GM12878 (cell line): ENCODE data around the gene UNC13D. TPM values are rescaled to one million over a fixed set of nuclear protein-coding genes. Genes with fewer than 3 reads are reported as not detected.

Experiments
- ATF7 ChIP-seq: fragments of 450-650 bp; IDR thresholded peaks from 2 replicates; pipeline ENCODE4 v1.6.1; 2016; ENCODE audit warnings: low read depth, mild to moderate bottlenecking
- CBX5 ChIP-seq: sonication (generic); IDR thresholded peaks from 2 replicates; pipeline ENCODE4 v1.6.1; 2016; ENCODE audit warnings: low read depth, moderate library complexity, mild to moderate bottlenecking, inconsistent platforms
- CTCF ChIP-seq, 3 experiments: IDR thresholded peaks in 2 of 3; conservative IDR thresholded peaks in 1 of 3; 2 replicates each; pipeline ENCODE4 v1.5.1; 2011; ENCODE audit warnings: low read depth in 3 of 3, low read length in 3 of 3, mild to moderate bottlenecking in 3 of 3, control low read depth in 2 of 3, moderate library complexity in 2 of 3, inconsistent platforms in 1 of 3, mixed read lengths in 1 of 3; ENCODE audit not compliant: control insufficient read depth in 2 of 3, insufficient read depth in 1 of 3; ENCODE audit errors: extremely low read depth in 1 of 3
- GATAD2B ChIP-seq: fragments of 450-650 bp; conservative IDR thresholded peaks from 2 replicates; pipeline ENCODE4 v1.6.1; 2017; ENCODE audit warnings: low read depth, mild to moderate bottlenecking, moderate library complexity
- IKZF2 ChIP-seq, 2 experiments: fragments of 450-650 bp; IDR thresholded peaks; 2 replicates each; pipeline ENCODE4 v1.6.1; 2017; ENCODE audit warnings: mild to moderate bottlenecking in 2 of 2, moderate library complexity in 2 of 2
- JUNB ChIP-seq: IDR thresholded peaks from 2 replicates; pipeline ENCODE4 v1.6.1; 2016; ENCODE audit warnings: antibody characterized with exemption, mild to moderate bottlenecking
- KAT2A ChIP-seq: conservative IDR thresholded peaks from 2 replicates; pipeline ENCODE4 v1.6.1; 2011; ENCODE audit warnings: low read depth, low read length; ENCODE audit not compliant: control insufficient read depth
- MAX ChIP-seq: IDR thresholded peaks from 2 replicates; pipeline ENCODE4 v1.6.1; 2012; ENCODE audit warnings: low read depth, low read length, improper control_type of control experiment
- MEF2B ChIP-seq: fragments of 450-650 bp; IDR thresholded peaks from 2 replicates; pipeline ENCODE4 v1.6.1; 2018; ENCODE audit warnings: mild to moderate bottlenecking, moderate library complexity; ENCODE audit not compliant: partially characterized antibody, poor library complexity, severe bottlenecking
- RAD21 ChIP-seq: IDR thresholded peaks from 2 replicates; pipeline ENCODE4 v1.6.1; 2011; ENCODE audit warnings: mild to moderate bottlenecking, low read depth, low read length, moderate library complexity; ENCODE audit not compliant: insufficient read depth
- RUNX3 ChIP-seq: IDR thresholded peaks from 2 replicates; pipeline ENCODE4 v1.6.1; 2012; ENCODE audit warnings: low read length, inconsistent platforms
- ZNF24 ChIP-seq: fragments of 450-650 bp; IDR thresholded peaks from 2 replicates; pipeline ENCODE4 v1.6.1; 2017; ENCODE audit warnings: antibody characterized with exemption, mild to moderate bottlenecking
- polyA plus RNA-seq, 11 experiments: library from polyadenylated mRNA; depleted of rRNA in 4 of 11; unstranded in 6 of 11; stranded (reverse) in 5 of 11; fragments of >200 nt; fragmentation: Nextera tagmentation in 4 of 11; fragmentation: Illumina TruSeq in 1 of 11; extraction: Ambion mirVana in 4 of 11; extraction: Trizol in 1 of 11; gene quantifications; 1 replicate in 1 of 11; 2 replicates in 10 of 11; pipeline versions ENCODE4 v1.2.1 to v1.2.3, GENCODE V29; 2011 to 2016; ENCODE audit warnings: inconsistent platforms in 2 of 11, missing spikeins in 2 of 11, low read depth in 1 of 11
- total RNA-seq, 4 experiments: library from RNA; depleted of rRNA in 3 of 4; stranded (reverse); fragments of >200 nt in 3 of 4; fragmentation: Illumina TruSeq in 1 of 4; extraction: Trizol in 1 of 4; gene quantifications; 2 replicates each; pipeline versions ENCODE4 v1.2.1 to v1.2.3, GENCODE V29; 2013 to 2021

Gene UNC13D
- total and polyA plus RNA-seq, 10 of the 15 experiments (the other 5 are each of a cell fraction or from before 2014, with no cell fraction given) = 0.32 to 63.9 (median 25.2) TPM

DNA sequence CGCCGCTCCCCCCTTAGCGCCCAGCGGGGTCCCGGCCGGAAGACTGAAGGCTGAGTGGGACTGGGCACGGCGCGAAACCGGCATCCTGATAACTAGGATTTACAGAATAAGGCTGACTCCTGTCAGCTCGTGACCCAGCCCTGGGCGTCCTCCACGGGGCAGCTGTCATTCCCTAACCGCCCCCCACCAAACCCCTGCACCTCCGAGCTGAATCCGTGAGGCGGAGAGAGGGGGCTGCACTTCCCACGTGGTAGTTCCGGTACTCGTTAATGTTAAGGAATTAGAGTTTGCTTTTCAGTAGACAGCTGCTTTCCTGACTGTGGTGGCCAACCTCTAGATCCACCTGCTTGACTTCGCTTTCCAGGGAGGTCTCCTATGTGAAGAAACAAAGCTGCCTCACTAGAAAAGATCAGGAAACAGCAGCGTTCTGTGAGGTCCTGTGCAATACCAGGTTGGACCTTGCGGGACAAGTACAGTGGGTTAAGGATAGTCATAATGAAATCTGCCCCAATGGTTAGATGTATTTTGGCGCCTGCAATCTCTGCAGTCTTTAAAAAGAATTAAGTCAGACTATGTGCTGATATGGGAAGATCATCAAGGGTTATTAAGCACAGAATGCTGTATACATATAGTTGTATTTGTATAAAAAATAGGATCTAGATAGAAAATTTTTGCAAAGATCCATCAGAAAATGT lies 12.0 kb upstream of the UNC13D start (continued):
- no peak for TF ChIP-seq KAT2A
- peak; percentile 78; the same call in 1 of the 2 replicates for TF ChIP-seq GATAD2B
- TF ChIP-seq MEF2B = peak; percentile 9
- peak; percentile 64; the same call in 1 of the 2 replicates for TF ChIP-seq RAD21
- peak in 2 of 3 experiments; percentile 49 to 52; a peak in 3 of 6 replicates for TF ChIP-seq CTCF (IDR thresholded peaks at IDR 0.05 in 2 of 3, conservative IDR thresholded peaks at IDR 0.05 in 1 of 3; ENCODE audit: control insufficient read depth in 2 of 3, extremely low read depth in 1 of 3, insufficient read depth in 1 of 3, low read depth in 3 of 3, low read length in 3 of 3)
- no peak for TF ChIP-seq ZNF24
- TF ChIP-seq IKZF2 (IDR thresholded peaks at IDR 0.05) = peak; percentile 37 to 63; a peak in 2 of 4 replicates
- TF ChIP-seq MAX = peak; percentile 7; the same call in 1 of the 2 replicates
- no peak for TF ChIP-seq ATF7
- peak; percentile 63 for TF ChIP-seq JUNB
- TF ChIP-seq CBX5 = no peak
- peak; percentile 53; the same call in 1 of the 2 replicates for TF ChIP-seq RUNX3
